Measurements from ENCODE around the gene BTK.

The BTK gene

GRCh38 chrX:101393530-101394305 is 7.7 kb upstream of the BTK start:
- no peak for DNase-seq

- no peak for DNase-seq
Observed at GRCh38 chrX:101391831-101392230, 5.8 kb upstream of the BTK start.

- peak; percentile 94 for DNase-seq
Observed at GRCh38 chrX:101390664-101391525, 4.9 kb upstream of the BTK start, which contains the start of gene RPL36A. RPL36A (plus strand) TSS chrX:101391011; CDS start chrX:101391044, 33 bp downstream.

- no peak for DNase-seq
Observed at GRCh38 chrX:101388604-101389003, 2.6 kb upstream of the BTK start.

- DNase-seq, result no peak
Observed at GRCh38 chrX:101386542-101386885, 523 bp upstream of the BTK start.

- DNase-seq, result no peak
Observed at GRCh38 chrX:101385026-101385684, 836 bp downstream of the BTK start.

- peak; percentile 31 for DNase-seq
Observed at GRCh38 chrX:101383679-101384205, 2.2 kb downstream of the BTK start.

- peak; percentile 62 for DNase-seq
Observed at GRCh38 chrX:101377547-101377946, 8.4 kb downstream of the BTK start.

- DNase-seq, result peak; percentile 65
Observed at GRCh38 chrX:101370888-101371504, 15.0 kb downstream of the BTK start.

GRCh38 chrX:101369687-101370086 is 16.3 kb downstream of the BTK start:
- DNase-seq, result no peak

- DNase-seq, result no peak
Observed at GRCh38 chrX:101368800-101369199, 17.2 kb downstream of the BTK start.

GRCh38 chrX:101365301-101365795 is 20.6 kb downstream of the BTK start:
- no peak for DNase-seq

- no peak for DNase-seq
Observed at GRCh38 chrX:101362757-101363156, 23.2 kb downstream of the BTK start.

- no peak for DNase-seq
Observed at GRCh38 chrX:101362116-101362515, 23.9 kb downstream of the BTK start.

- DNase-seq, result no peak
Observed at GRCh38 chrX:101360390-101360789, 25.6 kb downstream of the BTK start.

GRCh38 chrX:101359966-101360365 is 26.0 kb downstream of the BTK start:
- DNase-seq, result no peak

GRCh38 chrX:101357166-101357795 is 28.7 kb downstream of the BTK start:
- DNase-seq, result no peak

- no peak for DNase-seq
Observed at GRCh38 chrX:101349193-101349562, 36.8 kb downstream of the BTK start.

- DNase-seq, result peak; percentile 66
Observed at GRCh38 chrX:101348452-101349192, 37.4 kb downstream of the BTK start, which contains the start of gene TIMM8A. TIMM8A (minus strand) TSS chrX:101348742; CDS start chrX:101348664, 78 bp downstream.

- DNase-seq, result no peak
Observed at GRCh38 chrX:101347859-101348451, 38.0 kb downstream of the BTK start.

- no peak for DNase-seq
Observed at GRCh38 chrX:101337776-101338271, 48.2 kb downstream of the BTK start.

Measured in MV-4-11 (cell line).